Stomach smooth muscle (tissue), 2 donors: Measurements from ENCODE around the gene MBD2.

Source experiments
- H3K27ac ChIP-seq: one replicate; pipeline ENCODE4 v1.7.0; 2013; ENCODE audit warnings: mild to moderate bottlenecking, low read length, inconsistent platforms
- H3K27me3 ChIP-seq, 2 donors: one replicate each; pipeline ENCODE4 v1.7.0; 2013; ENCODE audit warnings: low read length in 2 of 2; ENCODE audit not compliant: insufficient read depth in 2 of 2, control insufficient read depth in 1 of 2
- H3K36me3 ChIP-seq, 2 donors: one replicate each; pipeline ENCODE4 v1.7.0; 2013; ENCODE audit warnings: low read length in 2 of 2; ENCODE audit not compliant: control insufficient read depth in 2 of 2, insufficient read depth in 2 of 2
- H3K4me1 ChIP-seq: one replicate; pipeline ENCODE4 v1.7.0; 2013; ENCODE audit warnings: low read length; ENCODE audit not compliant: control insufficient read depth, insufficient read depth
- H3K4me3 ChIP-seq, 2 donors: one replicate each; pipeline ENCODE4 v1.7.0; 2013; ENCODE audit warnings: low read length in 2 of 2
- H3K9ac ChIP-seq, 2 donors: one replicate each; pipeline ENCODE4 v1.7.0; 2013; ENCODE audit warnings: low read length in 2 of 2, mild to moderate bottlenecking in 1 of 2
- H3K9me3 ChIP-seq, 2 donors: one replicate each; pipeline ENCODE4 v1.7.0; 2013; ENCODE audit warnings: low read length in 2 of 2; ENCODE audit not compliant: control insufficient read depth in 2 of 2
- donor health status: healthy.
- donor health status: Pancreatic carcinoma.

Gene MBD2

GRCh38 chr18:54197747-54198411 lies 26.6 kb downstream of the MBD2 start:
- no peak overlapping the region for H3K27ac ChIP-seq
- no peaks in the 10 kb centered on the region for H3K9me3 ChIP-seq
- H3K9ac ChIP-seq, result no peak overlapping the region
- H3K4me3 ChIP-seq, result no peak overlapping the region
- H3K4me1 ChIP-seq, result no peaks in the 10 kb centered on the region
- H3K36me3 ChIP-seq, result peaks cover 5 to 7% of the 10 kb centered on the region in 2 donors
- no peaks in the 10 kb centered on the region for H3K27me3 ChIP-seq

- no peaks in the 10 kb centered on the region for H3K4me1 ChIP-seq
- H3K27me3 ChIP-seq, result no peaks in the 10 kb centered on the region
- H3K36me3 ChIP-seq, result no peaks in the 10 kb centered on the region
- H3K27ac ChIP-seq, result no peak overlapping the region
- H3K9me3 ChIP-seq, result no peaks in the 10 kb centered on the region
- H3K9ac ChIP-seq, result no peak overlapping the region
- no peak overlapping the region for H3K4me3 ChIP-seq
These were observed 30.7 kb downstream of the MBD2 start for GRCh38 chr18:54193786-54194185.

GRCh38 chr18:54192900-54193299 lies 31.6 kb downstream of the MBD2 start:
- Histone ChIP-seq H3K9me3 (no peaks in the 10 kb centered on the region), H3K4me3 (no peak overlapping the region), H3K4me1 (no peaks in the 10 kb centered on the region), H3K27ac (no peak overlapping the region), H3K36me3 (peaks cover 0 to 4% of the 10 kb centered on the region in 2 donors), H3K27me3 (no peaks in the 10 kb centered on the region), H3K9ac (no peak overlapping the region)

GRCh38 chr18:54192415-54192814 lies 32.1 kb downstream of the MBD2 start:
- no peak overlapping the region for H3K9ac ChIP-seq
- no peak overlapping the region for H3K4me3 ChIP-seq
- no peaks in the 10 kb centered on the region for H3K9me3 ChIP-seq
- peaks cover 2 to 9% of the 10 kb centered on the region in 2 donors for H3K36me3 ChIP-seq
- no peaks in the 10 kb centered on the region for H3K4me1 ChIP-seq
- no peak overlapping the region for H3K27ac ChIP-seq
- no peaks in the 10 kb centered on the region for H3K27me3 ChIP-seq

GRCh38 chr18:54191352-54191751 lies 33.1 kb downstream of the MBD2 start:
- H3K36me3 ChIP-seq, result peaks cover 4 to 11% of the 10 kb centered on the region in 2 donors
- no peak overlapping the region for H3K4me3 ChIP-seq
- H3K9me3 ChIP-seq, result no peaks in the 10 kb centered on the region
- H3K27me3 ChIP-seq, result no peaks in the 10 kb centered on the region
- no peaks in the 10 kb centered on the region for H3K4me1 ChIP-seq
- H3K9ac ChIP-seq, result no peak overlapping the region
- H3K27ac ChIP-seq, result no peak overlapping the region

- H3K9me3 ChIP-seq, result no peaks in the 10 kb centered on the region
These were observed 37.1 kb downstream of the MBD2 start for GRCh38 chr18:54187372-54187771.

GRCh38 chr18:54184836-54185235 lies 39.6 kb downstream of the MBD2 start:
- Histone ChIP-seq H3K9me3 (no peaks in the 10 kb centered on the region), H3K27me3 (no peaks in the 10 kb centered on the region), H3K27ac (no peak overlapping the region), H3K4me1 (no peaks in the 10 kb centered on the region), H3K4me3 (no peak overlapping the region), H3K36me3 (peaks cover 9 to 18% of the 10 kb centered on the region in 2 donors), H3K9ac (no peak overlapping the region)

More at GRCh38 chr18:54187372-54187771, 37.1 kb downstream of the MBD2 start:
- Histone ChIP-seq H3K27ac (no peak overlapping the region), H3K9ac (no peak overlapping the region), H3K4me1 (no peaks in the 10 kb centered on the region), H3K36me3 (peaks cover 9 to 18% of the 10 kb centered on the region in 2 donors), H3K27me3 (no peaks in the 10 kb centered on the region), H3K4me3 (no peak overlapping the region)

- no peak overlapping the region for H3K4me3 ChIP-seq
- H3K27me3 ChIP-seq, result no peaks in the 10 kb centered on the region
- H3K27ac ChIP-seq, result no peak overlapping the region
- no peaks in the 10 kb centered on the region for H3K9me3 ChIP-seq
- peaks cover 9 to 18% of the 10 kb centered on the region in 2 donors for H3K36me3 ChIP-seq
- H3K9ac ChIP-seq, result no peak overlapping the region
- no peaks in the 10 kb centered on the region for H3K4me1 ChIP-seq
These were observed 41.1 kb downstream of the MBD2 start for GRCh38 chr18:54183390-54183789.

- Histone ChIP-seq H3K27me3 (no peaks in the 10 kb centered on the region), H3K9me3 (no peaks in the 10 kb centered on the region), H3K9ac (no peak overlapping the region), H3K4me3 (no peak overlapping the region), H3K27ac (no peak overlapping the region), H3K36me3 (peaks cover 5 to 8% of the 10 kb centered on the region in 2 donors), H3K4me1 (no peaks in the 10 kb centered on the region)
These were observed 42.4 kb downstream of the MBD2 start for GRCh38 chr18:54181856-54182602.

- Histone ChIP-seq H3K4me1 (peaks cover 3% of the 10 kb centered on the region), H3K9me3 (no peaks in the 10 kb centered on the region)
These were observed 50.4 kb downstream of the MBD2 start for GRCh38 chr18:54173980-54174630.

More at GRCh38 chr18:54173980-54174630, 50.4 kb downstream of the MBD2 start:
- Histone ChIP-seq H3K9ac (no peak overlapping the region), H3K4me3 (no peak overlapping the region), H3K36me3 (no peaks in the 10 kb centered on the region), H3K27ac (no peak overlapping the region), H3K27me3 (no peaks in the 10 kb centered on the region)
